GM21423 (cell line): ENCODE results near the gene NEK11.

Experiments
- ATAC-seq: cut with Tn5 transposase; IDR thresholded peaks from one replicate; pipeline ENCODE4 v1.9.1; 2021; ENCODE audit warnings: mild to moderate bottlenecking, moderate library complexity; ENCODE audit not compliant: unreplicated experiment

NEK11 gene

GRCh38 chr3:131026321-131027151, at the start of gene NEK11, which contains the start of gene ASTE1:
Gene NEK11, plus strand, starts transcription at chr3:131026877. Its CDS starts 2,832 bp downstream, at chr3:131029709.
Gene ASTE1, minus strand, starts transcription at chr3:131026825. Its CDS starts 1,519 bp downstream, at chr3:131025306.
- peak; percentile 98 for ATAC-seq

- no peak for ATAC-seq
These were observed 47.6 kb upstream of the NEK11 start for GRCh38 chr3:130979117-130979516.

- ATAC-seq: no peak
These were observed 45.2 kb upstream of the NEK11 start for GRCh38 chr3:130981469-130981868.

GRCh38 chr3:130990282-130990681, 36.4 kb upstream of the NEK11 start:
- no peak for ATAC-seq

GRCh38 chr3:130991126-130991525, 35.6 kb upstream of the NEK11 start:
- no peak for ATAC-seq

- no peak for ATAC-seq
These were observed 34.3 kb upstream of the NEK11 start for GRCh38 chr3:130992344-130992743.

- ATAC-seq: no peak
These were observed 29.4 kb upstream of the NEK11 start for GRCh38 chr3:130997289-130997688.

- no peak for ATAC-seq
These were observed 25.6 kb upstream of the NEK11 start for GRCh38 chr3:131001071-131001470.

- no peak for ATAC-seq
These were observed 22.1 kb upstream of the NEK11 start for GRCh38 chr3:131004603-131005002.

- no peak for ATAC-seq
These were observed 19.4 kb upstream of the NEK11 start for GRCh38 chr3:131007256-131007655.

GRCh38 chr3:131007782-131008181, 18.9 kb upstream of the NEK11 start:
- ATAC-seq: no peak

GRCh38 chr3:131008326-131008725, 18.4 kb upstream of the NEK11 start:
- ATAC-seq: no peak

GRCh38 chr3:131009698-131010097, 17.0 kb upstream of the NEK11 start:
- ATAC-seq: no peak

- no peak for ATAC-seq
These were observed 7.7 kb upstream of the NEK11 start for GRCh38 chr3:131018970-131019369.

- peak; percentile 48 for ATAC-seq
These were observed 6.5 kb upstream of the NEK11 start for GRCh38 chr3:131020122-131020693.

GRCh38 chr3:131025539-131025938, 1.1 kb upstream of the NEK11 start:
- no peak for ATAC-seq

GRCh38 chr3:131028844-131029243, 2.2 kb downstream of the NEK11 start:
- ATAC-seq: no peak

GRCh38 chr3:131031660-131032059, 5.0 kb downstream of the NEK11 start:
- ATAC-seq: no peak

GRCh38 chr3:131033480-131034080, 6.9 kb downstream of the NEK11 start:
- no peak for ATAC-seq

- no peak for ATAC-seq
These were observed 9.6 kb downstream of the NEK11 start for GRCh38 chr3:131036200-131036816.

- no peak for ATAC-seq
These were observed 10.3 kb downstream of the NEK11 start for GRCh38 chr3:131036986-131037385.
